Measurements from ENCODE around the gene PLEKHG1. TPM values are rescaled to one million over a fixed set of nuclear protein-coding genes. Genes with fewer than 3 reads are reported as not detected.

Gene PLEKHG1
- total RNA-seq, 1 donor from 2014 or later, result 10.7 TPM

DNA sequence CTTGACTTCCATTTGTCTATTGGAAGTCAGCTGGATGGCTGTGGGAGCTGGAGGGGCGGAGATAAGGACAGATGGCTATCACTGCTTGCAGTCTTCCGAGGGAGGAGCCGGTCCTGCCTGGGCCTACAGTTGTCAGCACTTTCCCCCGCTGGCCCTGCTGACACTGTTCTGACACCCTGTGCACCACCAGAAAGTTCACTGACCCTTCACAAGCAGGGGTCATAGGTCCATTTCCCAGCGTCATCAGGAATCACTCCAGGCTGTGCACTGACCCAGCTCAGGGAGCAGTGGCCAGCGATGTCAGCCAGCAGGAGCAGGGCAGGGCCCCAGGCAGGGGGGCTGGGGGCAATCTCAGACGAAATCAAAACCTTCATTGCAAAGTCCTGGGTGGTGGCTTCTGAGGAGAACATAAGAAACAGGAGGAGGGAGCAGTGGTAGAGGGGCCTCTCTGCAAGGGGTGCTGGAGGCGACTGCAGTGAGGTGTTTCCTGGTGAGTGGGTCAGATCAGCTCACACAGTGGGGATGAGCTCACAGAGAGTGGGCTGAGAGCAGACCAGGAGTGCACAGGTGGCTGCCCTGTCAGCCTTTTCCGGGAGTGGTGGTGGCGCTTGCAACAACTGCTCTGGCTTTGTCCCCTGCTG, 26.5 kb upstream of the PLEKHG1 start:
- peaks cover 0 to 7% of the 10 kb centered on the region in 2 donors for H3K4me1 ChIP-seq
- DNase-seq (ENCODE audit: low spot score in 2 of 2), result no peak
- TF ChIP-seq, protein P1, sequence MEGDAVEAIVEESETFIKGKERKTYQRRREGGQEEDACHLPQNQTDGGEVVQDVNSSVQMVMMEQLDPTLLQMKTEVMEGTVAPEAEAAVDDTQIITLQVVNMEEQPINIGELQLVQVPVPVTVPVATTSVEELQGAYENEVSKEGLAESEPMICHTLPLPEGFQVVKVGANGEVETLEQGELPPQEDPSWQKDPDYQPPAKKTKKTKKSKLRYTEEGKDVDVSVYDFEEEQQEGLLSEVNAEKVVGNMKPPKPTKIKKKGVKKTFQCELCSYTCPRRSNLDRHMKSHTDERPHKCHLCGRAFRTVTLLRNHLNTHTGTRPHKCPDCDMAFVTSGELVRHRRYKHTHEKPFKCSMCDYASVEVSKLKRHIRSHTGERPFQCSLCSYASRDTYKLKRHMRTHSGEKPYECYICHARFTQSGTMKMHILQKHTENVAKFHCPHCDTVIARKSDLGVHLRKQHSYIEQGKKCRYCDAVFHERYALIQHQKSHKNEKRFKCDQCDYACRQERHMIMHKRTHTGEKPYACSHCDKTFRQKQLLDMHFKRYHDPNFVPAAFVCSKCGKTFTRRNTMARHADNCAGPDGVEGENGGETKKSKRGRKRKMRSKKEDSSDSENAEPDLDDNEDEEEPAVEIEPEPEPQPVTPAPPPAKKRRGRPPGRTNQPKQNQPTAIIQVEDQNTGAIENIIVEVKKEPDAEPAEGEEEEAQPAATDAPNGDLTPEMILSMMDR (IDR thresholded peaks at IDR 0.05), result no peak
- no peak overlapping the region for H3K4me3 ChIP-seq
- intact Hi-C loops (cut with DNase I), result no loop called here
- H3K27ac ChIP-seq, result no peak overlapping the region
- no peaks in the 10 kb centered on the region for H3K27me3 ChIP-seq
- no peaks in the 10 kb centered on the region for H3K9me3 ChIP-seq
- no peaks in the 10 kb centered on the region for H3K36me3 ChIP-seq

DNA sequence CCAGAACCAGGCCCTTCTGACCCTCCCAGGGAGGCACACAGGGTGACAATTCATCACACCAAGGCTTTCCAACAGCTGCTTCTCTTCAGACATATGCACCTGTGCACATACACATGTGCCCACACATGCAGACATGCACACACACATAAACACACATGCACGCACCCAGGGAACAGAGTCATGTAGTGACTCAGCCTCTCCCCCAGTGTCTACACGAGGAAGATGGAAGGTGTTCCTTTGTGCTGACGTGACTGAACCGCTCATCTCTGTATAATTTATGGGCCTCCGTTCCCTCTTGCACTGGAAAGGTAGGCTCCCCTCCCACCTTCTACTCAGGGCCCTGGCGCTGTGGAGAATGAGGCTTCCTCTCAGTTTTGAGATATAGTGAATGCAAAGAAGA, 23.8 kb upstream of the PLEKHG1 start:
- Histone ChIP-seq H3K27ac (no peak overlapping the region), H3K9me3 (no peaks in the 10 kb centered on the region), H3K4me3 (no peak overlapping the region), H3K36me3 (no peaks in the 10 kb centered on the region), H3K4me1 (peaks cover 0 to 16% of the 10 kb centered on the region in 2 donors), H3K27me3 (no peaks in the 10 kb centered on the region)
- no peak for DNase-seq (ENCODE audit: low spot score in 2 of 2)
- intact Hi-C loops (cut with DNase I), result no loop called here
- TF ChIP-seq, protein P1 (IDR thresholded peaks at IDR 0.05), result no peak

DNA sequence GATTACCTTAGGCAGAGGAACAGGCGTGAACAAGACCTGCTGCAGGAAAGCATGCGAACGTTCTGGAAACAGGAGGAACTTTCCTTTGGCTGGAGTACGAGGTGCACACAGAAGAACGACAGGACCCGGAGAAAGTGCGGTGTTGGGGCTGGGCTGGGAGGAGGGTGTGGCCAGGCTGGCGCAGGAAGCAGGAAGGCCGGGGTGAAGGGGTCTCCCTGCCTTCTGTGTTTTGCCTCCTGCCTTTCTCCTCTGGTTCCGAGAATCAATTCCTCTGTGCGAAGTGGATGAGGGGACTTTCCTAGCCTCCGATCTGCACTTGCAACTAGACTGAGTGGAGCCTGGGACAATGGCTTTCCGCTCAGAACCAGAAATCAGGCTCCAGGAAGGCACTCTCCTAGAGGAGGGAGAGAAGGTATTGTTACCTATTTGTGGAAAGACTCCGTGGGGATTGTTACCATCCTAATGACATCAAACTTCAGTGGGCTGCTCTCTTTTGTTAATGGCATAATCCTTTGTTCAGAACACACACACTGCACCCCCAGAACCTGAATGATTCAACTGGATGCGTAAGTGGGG, 22.9 kb upstream of the PLEKHG1 start:
- Histone ChIP-seq H3K9me3 (no peaks in the 10 kb centered on the region), H3K4me3 (no peak overlapping the region), H3K27me3 (no peaks in the 10 kb centered on the region), H3K36me3 (no peaks in the 10 kb centered on the region), H3K27ac (peak overlapping the region in 1 of 2 donors; percentile 33), H3K4me1 (peaks cover 0 to 16% of the 10 kb centered on the region in 2 donors)
- intact Hi-C loops (cut with DNase I), result no loop called here
- TF ChIP-seq, protein P1 (IDR thresholded peaks at IDR 0.05), result no peak
- DNase-seq (ENCODE audit: low spot score in 2 of 2), result no peak

DNA sequence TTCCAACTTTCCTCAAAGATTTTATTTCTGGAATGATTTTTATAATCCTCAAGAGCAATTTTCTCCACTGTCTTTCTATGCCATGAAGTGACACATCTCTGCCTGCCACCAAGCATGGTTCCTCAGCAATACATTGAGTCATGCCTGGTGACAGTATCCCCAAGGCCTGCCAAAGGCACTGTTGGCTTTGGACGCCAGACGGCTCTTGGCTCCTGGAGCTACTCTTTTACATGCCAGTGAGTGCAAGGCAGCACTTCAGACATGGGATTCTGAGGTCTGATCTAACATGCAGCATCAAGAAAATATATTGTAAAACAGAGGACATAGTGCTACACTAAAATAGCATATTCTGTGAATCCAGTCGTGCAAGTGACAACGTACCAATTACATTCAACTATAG, 20.1 kb upstream of the PLEKHG1 start:
- peak in 1 of 2 donors; percentile 86 for DNase-seq (ENCODE audit: low spot score in 2 of 2)
- H3K4me3 ChIP-seq, result no peak overlapping the region
- no peak overlapping the region for H3K27ac ChIP-seq
- intact Hi-C loops (cut with DNase I), result loop anchor here (1.0 kb wide), 1 partner anchor 21 kb away; no protein-coding TSS in a partner anchor
- H3K9me3 ChIP-seq, result no peaks in the 10 kb centered on the region
- H3K4me1 ChIP-seq, result peaks cover 0 to 16% of the 10 kb centered on the region in 2 donors
- TF ChIP-seq, protein P1 (IDR thresholded peaks at IDR 0.05), result no peak
- no peaks in the 10 kb centered on the region for H3K27me3 ChIP-seq
- H3K36me3 ChIP-seq, result no peaks in the 10 kb centered on the region

DNA sequence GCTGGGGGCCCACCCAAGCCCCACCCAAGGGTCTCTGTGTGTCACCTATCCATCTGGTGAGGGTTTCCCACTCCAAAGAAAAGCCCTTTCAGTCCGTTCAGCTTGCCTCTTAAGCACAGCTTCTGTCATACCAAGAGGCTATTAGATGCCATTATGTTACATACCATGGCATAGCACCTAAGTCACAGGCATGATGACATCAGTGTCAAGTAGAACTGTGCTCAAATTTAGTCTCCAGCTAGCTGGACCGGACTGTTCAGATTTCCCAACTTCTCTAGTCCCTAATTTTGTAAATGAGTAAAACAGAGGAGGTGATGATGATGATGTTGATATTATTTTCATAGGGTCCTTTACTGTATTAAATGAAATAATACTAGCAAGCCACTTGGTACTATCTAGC, 19.2 kb upstream of the PLEKHG1 start:
- DNase-seq (ENCODE audit: low spot score in 2 of 2), result no peak
- Histone ChIP-seq H3K27me3 (no peaks in the 10 kb centered on the region), H3K4me3 (no peak overlapping the region), H3K4me1 (peaks cover 0 to 16% of the 10 kb centered on the region in 2 donors), H3K9me3 (no peaks in the 10 kb centered on the region), H3K27ac (no peak overlapping the region), H3K36me3 (no peaks in the 10 kb centered on the region)
- intact Hi-C loops (cut with DNase I), result no loop called here
- TF ChIP-seq, protein P1 (IDR thresholded peaks at IDR 0.05), result no peak
